ENCODE measurements around the gene CTBS. TPM values are rescaled to one million over a fixed set of nuclear protein-coding genes. Genes with fewer than 3 reads are reported as not detected.

CTBS gene
- total RNA-seq, 2 donors from 2014 or later: 12.3 to 19.6 TPM

GRCh38 chr1:84587099-84587498, 12.9 kb upstream of the CTBS start:
- 80 to 90% methylated on average over 3 of the region's 3 CpGs for WGBS, 2 experiments (ENCODE audit: insufficient coverage in 1 of 2, insufficient read length in 1 of 2)
- Histone ChIP-seq H3K9ac (ENCODE audit: extremely low read depth, low read length, poor library complexity, severe bottlenecking) (no peak overlapping the region), H3K9me3 (ENCODE audit: control insufficient read depth, low read length) (peaks cover 40% of the 10 kb centered on the region), H3K27me3 (ENCODE audit: control insufficient read depth, insufficient read depth, low read length, poor library complexity, severe bottlenecking) (no peaks in the 10 kb centered on the region), H3K4me3 (ENCODE audit: low read length) (no peak overlapping the region), H3K27ac (ENCODE audit: low read depth, low read length) (no peak overlapping the region), H3K36me3 (ENCODE audit: control insufficient read depth, insufficient read depth, low read length) (no peaks in the 10 kb centered on the region), H3K4me1 (ENCODE audit: control insufficient read depth, insufficient read depth, low read length) (no peaks in the 10 kb centered on the region)
- peaks cover 12% of the 10 kb centered on the region for H3K4me1 Mint-ChIP-seq
- H3K27ac Mint-ChIP-seq: no peak overlapping the region
- TF ChIP-seq, protein P1, sequence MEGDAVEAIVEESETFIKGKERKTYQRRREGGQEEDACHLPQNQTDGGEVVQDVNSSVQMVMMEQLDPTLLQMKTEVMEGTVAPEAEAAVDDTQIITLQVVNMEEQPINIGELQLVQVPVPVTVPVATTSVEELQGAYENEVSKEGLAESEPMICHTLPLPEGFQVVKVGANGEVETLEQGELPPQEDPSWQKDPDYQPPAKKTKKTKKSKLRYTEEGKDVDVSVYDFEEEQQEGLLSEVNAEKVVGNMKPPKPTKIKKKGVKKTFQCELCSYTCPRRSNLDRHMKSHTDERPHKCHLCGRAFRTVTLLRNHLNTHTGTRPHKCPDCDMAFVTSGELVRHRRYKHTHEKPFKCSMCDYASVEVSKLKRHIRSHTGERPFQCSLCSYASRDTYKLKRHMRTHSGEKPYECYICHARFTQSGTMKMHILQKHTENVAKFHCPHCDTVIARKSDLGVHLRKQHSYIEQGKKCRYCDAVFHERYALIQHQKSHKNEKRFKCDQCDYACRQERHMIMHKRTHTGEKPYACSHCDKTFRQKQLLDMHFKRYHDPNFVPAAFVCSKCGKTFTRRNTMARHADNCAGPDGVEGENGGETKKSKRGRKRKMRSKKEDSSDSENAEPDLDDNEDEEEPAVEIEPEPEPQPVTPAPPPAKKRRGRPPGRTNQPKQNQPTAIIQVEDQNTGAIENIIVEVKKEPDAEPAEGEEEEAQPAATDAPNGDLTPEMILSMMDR (conservative IDR thresholded peaks at IDR 0.05): no peak
- H3K27me3 Mint-ChIP-seq (ENCODE audit: insufficient read depth): no peaks in the 10 kb centered on the region
- H3K36me3 Mint-ChIP-seq (ENCODE audit: low read depth): peaks cover 5% of the 10 kb centered on the region
- no peak for DNase-seq
- no peak overlapping the region for H3K4me3 Mint-ChIP-seq
- H3K9me3 Mint-ChIP-seq: peaks cover 22% of the 10 kb centered on the region

DNA sequence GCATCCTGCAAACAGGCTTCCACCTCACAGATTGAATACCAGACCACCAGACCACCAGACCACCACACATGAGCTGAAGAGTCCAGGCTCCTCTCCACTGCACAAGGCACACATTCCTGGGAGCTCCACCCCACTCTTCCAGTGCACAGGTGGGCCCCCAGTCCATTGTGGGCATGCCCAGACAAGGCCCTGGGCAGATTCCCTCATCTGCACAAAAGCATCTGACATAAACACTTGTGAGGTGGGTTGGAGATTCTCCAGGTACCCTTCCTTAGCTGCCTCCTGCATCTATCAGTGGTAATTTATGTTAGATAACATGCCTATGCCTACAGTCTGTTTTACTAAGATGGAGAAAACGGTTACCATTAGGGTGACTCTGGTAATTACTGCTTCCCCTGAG, 11.6 kb upstream of the CTBS start:
- H3K27ac Mint-ChIP-seq: no peak overlapping the region

DNA sequence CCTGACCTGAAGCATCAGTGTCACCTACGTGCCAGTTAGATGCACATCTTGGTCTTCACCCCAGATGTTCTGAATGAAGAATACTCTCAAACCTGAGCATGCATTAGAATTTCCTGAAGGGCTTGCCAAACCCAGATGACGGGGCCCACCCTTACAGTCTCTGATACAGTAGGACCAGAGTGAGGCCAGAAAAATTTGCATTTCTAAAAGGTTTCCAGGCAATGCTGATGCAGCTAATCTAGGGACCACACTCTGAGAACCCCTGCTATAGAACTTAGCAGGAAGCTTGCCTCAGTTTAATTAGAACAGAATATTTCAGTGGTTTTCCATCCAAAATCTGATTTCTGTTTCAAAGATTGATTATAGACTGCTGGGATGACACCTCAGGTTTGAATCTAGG, 9.9 kb upstream of the CTBS start:
- Mint-ChIP-seq H3K27ac (no peak overlapping the region), H3K27me3 (ENCODE audit: insufficient read depth) (no peaks in the 10 kb centered on the region)
- TF ChIP-seq, protein P1 (conservative IDR thresholded peaks at IDR 0.05): no peak

More for the DNA sequence above, 11.6 kb upstream of the CTBS start:
- H3K9ac ChIP-seq (ENCODE audit: extremely low read depth, low read length, poor library complexity, severe bottlenecking): no peak overlapping the region
- peaks cover 5% of the 10 kb centered on the region for H3K36me3 Mint-ChIP-seq (ENCODE audit: low read depth)
- no peaks in the 10 kb centered on the region for H3K36me3 ChIP-seq (ENCODE audit: control insufficient read depth, insufficient read depth, low read length)
- H3K9me3 ChIP-seq (ENCODE audit: control insufficient read depth, low read length): peaks cover 41% of the 10 kb centered on the region
- 86 to 93% methylated on average over 1 of the region's 1 CpG for WGBS, 2 experiments (ENCODE audit: insufficient coverage in 1 of 2, insufficient read length in 1 of 2)
- no peaks in the 10 kb centered on the region for H3K27me3 Mint-ChIP-seq (ENCODE audit: insufficient read depth)
- H3K27ac ChIP-seq (ENCODE audit: low read depth, low read length): no peak overlapping the region
- peaks cover 20% of the 10 kb centered on the region for H3K9me3 Mint-ChIP-seq
- peaks cover under 1% of the 10 kb centered on the region for H3K4me1 ChIP-seq (ENCODE audit: control insufficient read depth, insufficient read depth, low read length)
- H3K4me3 ChIP-seq (ENCODE audit: low read length): no peak overlapping the region
- TF ChIP-seq, protein P1 (conservative IDR thresholded peaks at IDR 0.05): no peak
- H3K4me1 Mint-ChIP-seq: peaks cover 14% of the 10 kb centered on the region
- H3K27me3 ChIP-seq (ENCODE audit: control insufficient read depth, insufficient read depth, low read length, poor library complexity, severe bottlenecking): no peaks in the 10 kb centered on the region
- DNase-seq: no peak
- H3K4me3 Mint-ChIP-seq: no peak overlapping the region

More for the DNA sequence above, 9.9 kb upstream of the CTBS start:
- H3K36me3 Mint-ChIP-seq (ENCODE audit: low read depth): peaks cover 5% of the 10 kb centered on the region
- Histone ChIP-seq H3K9me3 (ENCODE audit: control insufficient read depth, low read length) (peaks cover 41% of the 10 kb centered on the region), H3K4me1 (ENCODE audit: control insufficient read depth, insufficient read depth, low read length) (peaks cover 5% of the 10 kb centered on the region), H3K36me3 (ENCODE audit: control insufficient read depth, insufficient read depth, low read length) (no peaks in the 10 kb centered on the region), H3K4me3 (ENCODE audit: low read length) (no peak overlapping the region), H3K27ac (ENCODE audit: low read depth, low read length) (no peak overlapping the region), H3K27me3 (ENCODE audit: control insufficient read depth, insufficient read depth, low read length, poor library complexity, severe bottlenecking) (no peaks in the 10 kb centered on the region), H3K9ac (ENCODE audit: extremely low read depth, low read length, poor library complexity, severe bottlenecking) (no peak overlapping the region)
- 91 to 100% methylated on average over 1 to 2 of the region's 2 CpGs for WGBS, 2 experiments (ENCODE audit: insufficient coverage in 1 of 2, insufficient read length in 1 of 2)
- H3K4me1 Mint-ChIP-seq: peaks cover 20% of the 10 kb centered on the region
- peaks cover 20% of the 10 kb centered on the region for H3K9me3 Mint-ChIP-seq
- no peak for DNase-seq
- H3K4me3 Mint-ChIP-seq: no peak overlapping the region

Data from endodermal cell (in vitro differentiated cells).